COR-L47 (cell line): ENCODE results near the gene DLG2.

Experiments used
- DNase-seq: peaks from one replicate; lab custom pipeline; 2025; lab: John Stamatoyannopoulos, UW

The DLG2 gene

GRCh38 chr11:84097186-84097585, 1530.0 kb downstream of the DLG2 start:
- DNase-seq: no peak

- DNase-seq: no peak
Measured at GRCh38 chr11:84091212-84091986, 1535.7 kb downstream of the DLG2 start.

- peak; percentile 91 for DNase-seq
Measured at GRCh38 chr11:84089072-84090057, 1537.8 kb downstream of the DLG2 start.

- no peak for DNase-seq
Measured at GRCh38 chr11:84071851-84072250, 1555.3 kb downstream of the DLG2 start.

- no peak for DNase-seq
Measured at GRCh38 chr11:84069048-84069447, 1558.1 kb downstream of the DLG2 start.

- DNase-seq: peak; percentile 81
Measured at GRCh38 chr11:84061726-84062125, 1565.4 kb downstream of the DLG2 start.

GRCh38 chr11:84056653-84057376, 1570.3 kb downstream of the DLG2 start:
- DNase-seq: no peak

GRCh38 chr11:84045146-84045545, 1582.0 kb downstream of the DLG2 start:
- DNase-seq: no peak

GRCh38 chr11:84044706-84045105, 1582.4 kb downstream of the DLG2 start:
- DNase-seq: no peak

GRCh38 chr11:84036664-84037194, 1590.4 kb downstream of the DLG2 start:
- DNase-seq: no peak

- no peak for DNase-seq
Measured at GRCh38 chr11:84035645-84036044, 1591.5 kb downstream of the DLG2 start.

GRCh38 chr11:84034484-84034883, 1592.7 kb downstream of the DLG2 start:
- no peak for DNase-seq

GRCh38 chr11:84024266-84024665, 1602.9 kb downstream of the DLG2 start:
- no peak for DNase-seq

- DNase-seq: no peak
Measured at GRCh38 chr11:84022695-84023094, 1604.4 kb downstream of the DLG2 start.

- DNase-seq: peak; percentile 8
Measured at GRCh38 chr11:84022201-84022600, 1604.9 kb downstream of the DLG2 start.

- no peak for DNase-seq
Measured at GRCh38 chr11:84021291-84021690, 1605.9 kb downstream of the DLG2 start.

- no peak for DNase-seq
Measured at GRCh38 chr11:84019571-84020194, 1607.5 kb downstream of the DLG2 start.

GRCh38 chr11:84014539-84014938, 1612.6 kb downstream of the DLG2 start:
- DNase-seq: no peak

GRCh38 chr11:84012171-84012826, 1614.8 kb downstream of the DLG2 start:
- no peak for DNase-seq

- DNase-seq: no peak
Measured at GRCh38 chr11:84003181-84003580, 1624.0 kb downstream of the DLG2 start.

GRCh38 chr11:83998921-83999320, 1628.2 kb downstream of the DLG2 start:
- DNase-seq: no peak
